ENCODE data around the gene MIDN.

The MIDN gene

DNA sequence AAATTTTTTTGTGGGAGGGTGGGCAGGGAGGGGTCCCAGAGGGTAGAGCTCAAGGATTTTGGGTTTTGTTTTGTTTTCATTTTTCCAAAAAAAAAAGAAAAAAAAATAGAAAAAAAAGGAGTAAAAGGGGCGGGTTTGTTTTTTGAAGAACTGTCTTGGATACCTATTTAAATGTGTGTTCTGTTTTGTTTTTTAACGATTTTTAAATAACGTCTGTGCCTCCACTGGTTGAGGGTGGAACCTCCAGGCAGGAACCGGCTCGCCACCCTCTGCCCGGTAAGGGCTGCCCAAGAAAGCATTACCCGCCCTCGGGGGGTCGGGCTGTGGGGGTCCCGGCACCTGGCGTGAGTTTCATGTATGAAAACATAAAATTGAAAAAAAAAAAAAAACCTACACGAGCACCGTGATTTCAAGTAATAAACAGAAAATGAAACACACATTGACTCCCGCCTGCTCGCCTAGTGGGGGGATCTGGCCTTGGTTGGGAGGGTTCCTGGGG, 10.4 kb downstream of the MIDN start:
- peaks cover 60% of the 10 kb centered on the region for H3K36me3 ChIP-seq

DNA sequence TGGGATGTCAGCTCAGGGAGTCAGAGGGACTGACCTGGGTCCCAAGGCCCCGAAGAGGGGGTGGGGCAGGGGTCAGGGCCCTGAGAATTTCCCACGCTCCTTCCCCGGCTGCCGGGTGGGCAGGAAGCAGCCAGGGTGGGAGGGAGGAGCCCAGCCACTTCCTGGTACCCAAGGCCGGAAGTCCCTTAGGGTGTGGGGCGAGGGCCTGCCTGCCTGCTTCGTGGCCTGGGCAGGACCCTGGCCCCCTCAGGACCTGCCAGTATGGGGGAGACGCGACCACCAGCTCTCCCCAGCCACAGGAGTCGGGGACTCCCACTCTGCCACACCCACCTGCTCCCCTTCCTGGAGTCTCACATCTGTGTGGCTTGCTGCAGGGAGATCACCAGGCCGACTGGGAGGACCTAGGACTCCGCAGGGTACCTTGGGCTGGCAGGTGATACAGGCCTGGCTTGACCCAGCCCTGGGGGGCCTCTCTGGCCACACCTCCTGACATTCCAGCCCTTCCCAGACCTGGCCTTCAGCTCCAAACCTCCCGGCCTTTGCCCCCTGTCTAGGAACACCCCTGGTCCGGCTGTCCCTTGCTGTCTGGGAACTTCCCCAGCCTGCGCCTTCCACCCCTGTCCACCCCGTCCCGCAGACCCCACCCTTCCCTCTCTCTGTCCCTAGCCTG, 11.0 kb downstream of the MIDN start:
- Histone ChIP-seq H3K4me1 (ENCODE audit: control insufficient read depth in 1 of 2, insufficient read depth in 1 of 2, low read depth in 1 of 2, low read length in 1 of 2) (peaks cover 82 to 91% of the 10 kb centered on the region in 2 experiments), H3K9me3 (peaks cover 10% of the 10 kb centered on the region), H3K27ac (peak overlapping the region; percentile 100), H3K27me3 (no peaks in the 10 kb centered on the region), H3K36me3 (peaks cover 54% of the 10 kb centered on the region), H3K4me3 (ENCODE audit: low read depth in 1 of 2, low read length in 1 of 2) (peak overlapping the region; percentile 71 to 72)
- TF ChIP-seq, protein P1, sequence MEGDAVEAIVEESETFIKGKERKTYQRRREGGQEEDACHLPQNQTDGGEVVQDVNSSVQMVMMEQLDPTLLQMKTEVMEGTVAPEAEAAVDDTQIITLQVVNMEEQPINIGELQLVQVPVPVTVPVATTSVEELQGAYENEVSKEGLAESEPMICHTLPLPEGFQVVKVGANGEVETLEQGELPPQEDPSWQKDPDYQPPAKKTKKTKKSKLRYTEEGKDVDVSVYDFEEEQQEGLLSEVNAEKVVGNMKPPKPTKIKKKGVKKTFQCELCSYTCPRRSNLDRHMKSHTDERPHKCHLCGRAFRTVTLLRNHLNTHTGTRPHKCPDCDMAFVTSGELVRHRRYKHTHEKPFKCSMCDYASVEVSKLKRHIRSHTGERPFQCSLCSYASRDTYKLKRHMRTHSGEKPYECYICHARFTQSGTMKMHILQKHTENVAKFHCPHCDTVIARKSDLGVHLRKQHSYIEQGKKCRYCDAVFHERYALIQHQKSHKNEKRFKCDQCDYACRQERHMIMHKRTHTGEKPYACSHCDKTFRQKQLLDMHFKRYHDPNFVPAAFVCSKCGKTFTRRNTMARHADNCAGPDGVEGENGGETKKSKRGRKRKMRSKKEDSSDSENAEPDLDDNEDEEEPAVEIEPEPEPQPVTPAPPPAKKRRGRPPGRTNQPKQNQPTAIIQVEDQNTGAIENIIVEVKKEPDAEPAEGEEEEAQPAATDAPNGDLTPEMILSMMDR (IDR thresholded peaks at IDR 0.05) = no peak

More for the DNA sequence above, 10.4 kb downstream of the MIDN start:
- Histone ChIP-seq H3K9me3 (peaks cover 14% of the 10 kb centered on the region), H3K4me3 (ENCODE audit: low read depth in 1 of 2, low read length in 1 of 2) (peak overlapping the region; percentile 71 to 72), H3K4me1 (ENCODE audit: control insufficient read depth in 1 of 2, insufficient read depth in 1 of 2, low read depth in 1 of 2, low read length in 1 of 2) (peaks cover 86 to 93% of the 10 kb centered on the region in 2 experiments), H3K27me3 (no peaks in the 10 kb centered on the region), H3K27ac (peak overlapping the region; percentile 100)
- TF ChIP-seq, protein P1 (IDR thresholded peaks at IDR 0.05) = no peak

DNA sequence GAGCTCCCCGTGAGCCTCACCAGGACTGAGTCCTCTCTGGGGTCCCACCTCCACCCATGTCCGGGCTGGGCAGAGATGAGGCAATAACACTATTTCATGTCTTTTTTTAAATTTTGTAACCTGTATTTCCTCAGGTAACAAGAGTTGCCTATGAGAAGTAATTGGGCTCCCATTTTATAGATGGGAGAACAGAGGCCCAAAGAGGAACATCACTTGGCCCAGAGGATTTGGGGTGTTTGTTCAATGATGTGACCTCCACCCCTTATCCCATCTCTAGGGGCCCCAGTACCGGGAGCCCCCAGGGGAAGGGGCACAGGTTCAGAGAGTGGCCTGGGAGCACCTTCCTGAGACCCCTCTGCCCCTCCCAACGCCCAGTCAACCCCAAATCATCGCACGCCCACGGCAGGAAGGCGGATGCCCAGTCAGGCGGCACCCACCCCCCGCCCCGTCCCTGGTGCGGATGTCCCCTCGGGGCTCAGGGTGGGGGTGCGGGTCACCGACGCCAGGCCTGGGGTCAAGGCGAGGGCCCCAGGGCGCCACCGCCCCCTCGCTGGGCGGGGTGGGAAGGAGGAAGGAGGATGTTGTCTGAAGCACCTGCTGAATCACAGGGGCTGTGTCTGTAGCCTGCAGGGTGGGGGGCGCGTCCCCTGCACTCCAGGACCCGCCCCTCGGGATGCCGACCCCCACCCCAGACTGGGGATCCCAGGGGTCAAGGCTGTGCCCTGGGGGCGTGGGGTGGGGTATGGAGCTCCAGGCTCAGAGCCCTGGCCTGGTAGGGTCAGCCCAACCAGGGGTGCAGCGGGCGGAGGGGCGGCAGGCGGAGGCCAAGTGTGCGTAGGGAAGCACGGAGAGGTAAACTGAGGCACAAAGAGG, 11.7 kb downstream of the MIDN start:
- Histone ChIP-seq H3K27ac (peak overlapping the region; percentile 100), H3K9me3 (peaks cover 3% of the 10 kb centered on the region), H3K4me3 (ENCODE audit: low read depth in 1 of 2, low read length in 1 of 2) (peak overlapping the region; percentile 71 to 72), H3K4me1 (ENCODE audit: control insufficient read depth in 1 of 2, insufficient read depth in 1 of 2, low read depth in 1 of 2, low read length in 1 of 2) (peaks cover 82 to 86% of the 10 kb centered on the region in 2 experiments), H3K27me3 (no peaks in the 10 kb centered on the region), H3K36me3 (peaks cover 49% of the 10 kb centered on the region)
- TF ChIP-seq, protein P1 (IDR thresholded peaks at IDR 0.05) = no peak

DNA sequence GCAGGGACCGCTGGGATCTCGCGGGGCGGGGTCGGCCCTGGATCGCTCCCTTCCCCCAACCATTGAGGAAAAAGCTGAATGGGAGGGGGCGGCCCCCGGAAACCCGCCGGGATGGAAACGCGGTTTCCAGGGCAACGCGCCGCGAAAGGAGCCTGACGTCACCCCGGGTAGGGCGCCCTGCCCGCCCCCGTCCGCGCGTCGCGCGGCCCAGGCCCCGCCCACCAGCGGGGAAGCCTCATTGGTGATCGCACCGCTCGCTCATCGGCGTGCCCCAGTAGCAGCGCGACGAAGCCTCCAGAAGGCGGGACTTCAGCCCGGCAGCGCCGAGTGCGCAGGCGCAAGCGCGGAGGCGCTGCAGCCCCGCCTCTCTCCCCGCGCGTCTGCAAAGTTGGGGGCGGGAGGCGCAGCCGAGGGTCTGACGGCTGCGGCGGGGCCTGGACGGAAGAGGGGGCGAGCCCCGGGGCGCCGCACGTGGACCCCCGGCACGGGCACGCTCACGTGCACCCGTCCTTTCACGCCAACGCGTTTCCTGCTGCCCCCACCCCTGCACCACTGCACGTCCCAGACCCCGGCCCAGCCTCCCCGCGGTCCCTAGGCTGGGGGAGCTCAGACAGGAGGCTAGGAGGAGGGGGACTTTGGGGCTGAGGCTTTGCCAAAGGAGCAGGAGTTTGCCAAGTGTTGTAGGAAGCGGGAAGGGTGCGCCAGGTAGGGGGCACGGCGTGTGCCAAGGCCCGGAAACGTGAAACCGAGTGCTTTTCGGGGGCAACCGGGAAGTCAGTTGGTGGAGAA, 12.6 kb downstream of the MIDN start:
- peak overlapping the region; percentile 71 to 72 for H3K4me3 ChIP-seq (ENCODE audit: low read depth in 1 of 2, low read length in 1 of 2)
- no peaks in the 10 kb centered on the region for H3K9me3 ChIP-seq
- H3K36me3 ChIP-seq = peaks cover 43% of the 10 kb centered on the region
- peaks cover 82 to 86% of the 10 kb centered on the region in 2 experiments for H3K4me1 ChIP-seq (ENCODE audit: control insufficient read depth in 1 of 2, insufficient read depth in 1 of 2, low read depth in 1 of 2, low read length in 1 of 2)
- H3K27me3 ChIP-seq = no peaks in the 10 kb centered on the region
- TF ChIP-seq, protein P1 (IDR thresholded peaks at IDR 0.05) = no peak
- peak overlapping the region; percentile 100 for H3K27ac ChIP-seq

DNA sequence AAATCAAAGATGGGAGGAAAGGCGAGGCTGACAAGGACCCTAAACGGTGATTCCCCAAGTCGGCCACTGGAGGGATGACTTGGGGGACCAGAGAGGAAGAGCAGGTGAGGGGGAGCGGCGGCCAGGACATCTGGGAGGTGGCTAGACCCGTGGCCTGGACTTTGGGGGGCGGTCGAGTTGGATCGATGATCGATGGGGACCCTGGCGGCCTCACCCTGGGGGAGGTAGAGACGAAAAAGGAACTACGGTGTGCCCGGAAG, 13.1 kb downstream of the MIDN start:
- peak overlapping the region; percentile 100 for H3K27ac ChIP-seq
- peak overlapping the region; percentile 71 to 72 for H3K4me3 ChIP-seq (ENCODE audit: low read depth in 1 of 2, low read length in 1 of 2)

More for the DNA sequence above, 13.1 kb downstream of the MIDN start:
- Histone ChIP-seq H3K27me3 (no peaks in the 10 kb centered on the region), H3K36me3 (peaks cover 37% of the 10 kb centered on the region), H3K4me1 (ENCODE audit: control insufficient read depth in 1 of 2, insufficient read depth in 1 of 2, low read depth in 1 of 2, low read length in 1 of 2) (peaks cover 86% of the 10 kb centered on the region in 2 experiments), H3K9me3 (no peaks in the 10 kb centered on the region)
- TF ChIP-seq, protein P1 (IDR thresholded peaks at IDR 0.05) = peak; percentile 41

Data from neutrophil (primary cell).